Stimulated activated CD4-positive, alpha-beta T cell treated with anti-CD3 and anti-CD28 coated beads, Interleukin-2, amount 100 ng/mL, for 24 hours (primary cell): ENCODE measurements around the gene TGM5.

Experiments
- DNase-seq, 2 donors: peaks; one replicate each; pipeline ENCODE4 v3.0.0-alpha.2; 2020

TGM5 gene

DNA sequence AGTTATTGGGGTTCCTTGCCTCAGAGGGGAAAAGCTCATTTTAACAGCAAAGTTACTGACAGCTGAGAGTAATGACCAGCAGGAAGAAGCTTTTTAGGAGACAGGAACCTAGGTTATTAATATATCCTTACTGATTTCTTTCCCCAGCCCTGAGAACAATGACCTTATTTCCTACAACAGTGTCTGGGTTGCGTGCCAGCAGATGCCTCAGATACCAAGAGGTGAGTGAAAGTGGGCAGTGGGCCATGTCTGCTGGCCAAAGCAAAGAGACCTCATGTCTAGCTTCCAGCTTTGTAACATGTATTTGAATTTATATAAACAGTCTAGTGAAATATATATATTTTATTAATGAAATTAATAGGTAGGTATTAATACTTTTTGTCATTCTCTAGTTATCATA lies 76.5 kb downstream of the TGM5 start:
- no peak for DNase-seq

DNA sequence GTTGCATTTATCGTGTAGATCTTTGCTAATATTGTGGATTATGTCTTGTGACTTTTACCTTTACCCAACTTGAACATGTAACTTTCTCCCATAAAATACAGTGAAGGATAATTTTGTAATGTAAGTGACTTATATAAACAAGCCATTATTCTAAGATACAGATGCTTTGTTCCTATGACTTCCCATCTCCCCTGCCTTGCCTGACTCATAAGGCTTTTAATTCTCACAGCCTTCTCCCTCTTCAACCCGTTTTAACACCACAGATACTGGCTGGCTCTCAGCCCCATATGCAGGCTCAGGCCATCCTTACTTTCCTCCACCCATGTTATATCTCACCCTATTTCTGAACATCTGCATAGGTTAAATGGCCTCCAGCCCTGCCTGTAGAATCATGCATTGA lies 77.4 kb downstream of the TGM5 start:
- no peak for DNase-seq

GRCh38 chr15:43187544-43188155 lies 79.1 kb downstream of the TGM5 start:
- no peak for DNase-seq

GRCh38 chr15:43186003-43186353 lies 80.8 kb downstream of the TGM5 start:
- DNase-seq, result no peak

GRCh38 chr15:43185157-43186002 lies 81.3 kb downstream of the TGM5 start, which contains the start of gene CCNDBP1:
TSS of gene CCNDBP1 (plus strand) at chr15:43185403. CDS start at chr15:43185499, 96 bp downstream.
- peak; percentile 88 to 95 for DNase-seq

- DNase-seq, result no peak
Observed at GRCh38 chr15:43184407-43185124, 82.2 kb downstream of the TGM5 start.

DNA sequence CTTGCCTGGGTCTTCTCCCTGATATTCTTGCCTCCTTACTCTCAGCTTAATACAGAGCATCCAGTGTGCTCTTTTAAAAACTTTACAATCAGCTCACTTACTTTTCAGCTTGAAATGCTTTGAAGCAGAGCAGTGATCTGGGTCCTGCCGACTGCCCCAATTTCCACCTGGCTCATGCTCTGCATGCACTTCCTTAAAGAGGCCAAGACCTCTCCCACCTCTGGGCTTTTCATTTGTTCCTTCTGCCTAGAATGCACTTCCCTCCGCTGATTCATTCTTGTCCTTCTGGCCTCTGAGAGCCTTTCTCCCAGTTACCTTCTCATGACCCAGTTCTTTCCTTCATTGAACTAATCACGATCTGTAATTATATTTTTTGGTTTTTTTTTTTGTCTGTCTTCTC lies 83.5 kb downstream of the TGM5 start:
- no peak for DNase-seq
